Ammon's horn (tissue), 1 donor: ENCODE measurements around the gene BTNL8.

Source experiments
- DNase-seq: peaks from one replicate; pipeline ENCODE4 v3.0.0-alpha.2; 2016; ENCODE audit warnings: low spot score

BTNL8 gene

DNA sequence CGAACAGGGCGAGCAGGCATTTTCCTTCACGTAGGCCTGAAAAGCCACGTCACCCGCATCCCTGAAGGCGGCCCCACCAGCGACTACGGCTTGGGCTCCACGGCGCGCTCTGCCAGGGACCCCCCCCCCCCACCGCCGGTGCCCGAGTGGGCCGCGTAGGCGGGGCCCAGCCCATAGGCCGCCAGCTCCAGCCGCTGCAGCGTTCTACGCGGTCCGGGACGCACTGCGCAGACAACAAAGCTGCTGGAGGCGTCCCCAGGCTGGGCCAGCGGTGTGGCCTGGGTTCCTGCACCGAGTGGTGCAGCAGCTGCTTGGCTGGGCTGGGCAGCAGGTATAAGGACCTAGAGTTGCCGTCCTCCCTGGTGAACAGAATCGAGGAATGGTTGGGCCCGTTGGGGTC lies 71.4 kb downstream of the BTNL8 start:
- DNase-seq = no peak

DNA sequence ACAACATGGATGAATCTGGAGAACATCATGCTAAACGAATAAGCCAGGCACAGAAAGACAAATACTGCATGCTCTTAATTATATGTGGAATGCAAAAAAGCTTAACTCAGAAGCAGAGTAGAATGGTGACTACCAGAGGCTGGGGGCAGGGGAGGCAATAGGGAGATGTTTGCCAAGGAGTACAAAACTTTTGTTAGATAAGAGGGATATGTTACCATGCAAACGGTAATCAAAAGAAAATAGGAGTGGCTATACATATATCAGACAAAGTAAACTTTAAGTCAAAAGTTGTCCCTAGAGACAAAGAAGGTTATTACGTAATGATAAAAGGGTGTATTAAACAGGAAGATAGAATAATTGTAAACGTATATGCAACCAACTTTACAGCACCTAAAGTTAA lies 71.9 kb downstream of the BTNL8 start:
- no peak for DNase-seq

DNA sequence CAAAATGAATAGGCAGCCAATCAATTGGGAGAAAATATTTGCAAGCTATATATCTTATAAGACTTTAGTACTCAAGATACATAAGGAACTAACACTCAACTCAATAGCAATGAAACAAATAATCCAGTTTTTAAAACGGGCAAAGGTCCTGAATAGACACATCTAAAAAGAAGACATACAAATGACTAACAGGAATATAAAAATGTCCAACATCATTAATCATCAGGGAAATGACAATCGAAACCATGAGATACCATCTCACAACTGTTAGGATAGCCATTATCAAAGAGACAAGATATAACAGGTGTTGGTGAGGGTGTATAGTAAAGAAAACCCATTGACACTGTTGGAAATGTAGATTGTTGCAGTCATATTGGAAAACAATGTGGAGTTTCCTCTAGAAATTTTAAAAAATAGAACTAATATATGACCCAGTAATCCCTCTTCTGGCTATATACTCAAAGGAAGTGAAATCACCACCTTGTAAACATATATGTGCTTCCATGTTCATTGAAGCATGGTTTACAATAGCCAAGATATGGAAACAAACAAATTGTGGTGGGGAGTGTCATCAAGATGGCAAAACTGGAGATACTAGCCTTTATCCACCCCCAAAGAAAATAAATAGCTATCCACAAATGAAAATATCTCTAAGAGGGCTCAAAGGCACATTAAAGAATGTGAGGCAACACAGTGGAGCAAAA lies 75.8 kb downstream of the BTNL8 start:
- no peak for DNase-seq

DNA sequence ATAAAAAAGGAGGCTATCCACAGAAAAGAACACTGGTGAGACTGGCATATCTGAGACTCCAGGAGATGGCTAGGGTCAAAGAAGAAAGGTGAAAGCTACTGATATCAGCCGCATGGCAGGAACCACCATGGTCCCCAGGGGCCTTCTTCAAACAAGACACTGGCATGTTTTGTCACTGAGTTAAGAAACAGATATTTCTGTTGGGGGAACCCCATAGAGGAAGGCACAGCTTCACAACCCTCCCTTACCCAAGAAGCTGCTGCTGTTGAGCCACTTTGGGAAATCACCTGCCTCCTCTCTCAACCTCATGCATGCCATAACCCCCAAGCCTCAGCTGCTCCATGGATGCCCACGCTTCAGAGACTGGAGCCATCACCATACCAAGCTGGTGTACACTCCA lies 76.4 kb downstream of the BTNL8 start:
- no peak for DNase-seq

DNA sequence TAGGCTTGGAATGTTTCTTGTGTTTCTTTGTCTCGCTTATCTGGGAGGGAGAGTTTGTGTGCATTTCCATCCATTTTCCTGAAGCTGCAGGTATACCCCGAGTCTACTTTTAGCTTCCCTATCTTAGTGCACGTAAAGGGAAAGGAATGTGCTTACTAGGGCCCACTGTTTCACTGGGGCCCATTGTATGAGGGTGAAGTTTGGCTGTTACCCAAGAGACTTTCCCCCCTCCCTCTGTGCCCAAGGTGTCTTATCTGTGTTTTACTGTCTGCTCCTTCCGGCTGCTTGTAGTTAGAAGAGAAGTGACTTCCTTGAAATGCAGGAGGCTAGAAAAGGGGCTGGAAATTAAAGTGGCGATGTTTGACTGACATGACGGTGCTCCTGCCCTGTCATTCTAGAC lies 77.6 kb downstream of the BTNL8 start:
- no peak for DNase-seq

DNA sequence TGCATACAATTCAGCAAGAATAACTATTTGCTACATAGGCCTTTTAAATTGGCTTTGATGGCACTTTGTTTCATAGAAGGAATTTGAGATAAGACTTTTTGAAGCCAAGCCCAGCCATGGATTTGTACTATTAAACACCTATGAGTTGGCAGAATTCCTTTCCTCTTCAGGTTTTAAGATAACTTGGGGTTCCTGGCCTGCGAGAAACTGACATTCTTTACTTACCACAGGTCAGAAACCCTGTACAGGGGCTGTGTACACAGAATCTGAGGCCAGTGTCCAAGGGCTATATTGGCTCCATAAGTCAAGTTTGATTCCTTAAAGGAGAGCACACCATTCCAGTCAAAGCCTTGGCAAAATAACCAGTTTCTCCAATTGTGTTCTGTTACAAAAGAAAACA lies 78.9 kb downstream of the BTNL8 start:
- no peak for DNase-seq

DNA sequence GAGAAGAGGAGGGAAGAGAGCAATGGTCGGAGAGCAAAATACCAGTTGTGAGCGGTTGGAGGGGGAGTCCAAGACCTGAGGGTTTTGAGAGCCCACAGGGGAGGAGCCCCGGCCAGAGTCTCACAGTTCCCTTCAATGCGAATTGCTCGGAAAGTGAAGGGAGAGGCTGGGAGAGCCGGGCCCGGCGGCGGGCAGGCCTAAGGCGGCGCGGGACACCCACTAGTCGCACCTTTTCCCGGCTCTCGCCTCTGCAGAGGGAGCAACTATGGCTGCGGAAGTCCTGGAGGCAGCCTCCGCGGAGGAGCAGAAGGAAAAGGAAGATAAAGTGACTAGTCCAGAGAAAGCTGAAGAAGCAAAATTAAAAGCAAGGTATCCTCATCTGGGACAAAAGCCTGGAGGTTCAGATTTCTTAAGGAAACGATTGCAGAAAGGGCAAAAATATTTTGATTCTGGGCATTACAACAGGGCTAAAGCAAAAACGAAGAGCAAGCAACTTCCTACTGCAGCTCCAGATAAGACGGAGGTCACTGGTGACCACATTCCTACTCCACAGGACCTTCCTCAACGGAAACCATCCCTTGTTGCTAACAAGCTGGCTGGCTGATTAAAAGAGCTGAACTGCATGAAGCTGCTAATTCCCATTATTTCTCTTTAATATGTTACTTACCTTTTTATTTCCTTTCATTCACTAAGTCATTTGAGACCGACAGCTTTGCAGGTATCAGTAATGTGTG lies 83.2 kb downstream of the BTNL8 start:
- no peak for DNase-seq

DNA sequence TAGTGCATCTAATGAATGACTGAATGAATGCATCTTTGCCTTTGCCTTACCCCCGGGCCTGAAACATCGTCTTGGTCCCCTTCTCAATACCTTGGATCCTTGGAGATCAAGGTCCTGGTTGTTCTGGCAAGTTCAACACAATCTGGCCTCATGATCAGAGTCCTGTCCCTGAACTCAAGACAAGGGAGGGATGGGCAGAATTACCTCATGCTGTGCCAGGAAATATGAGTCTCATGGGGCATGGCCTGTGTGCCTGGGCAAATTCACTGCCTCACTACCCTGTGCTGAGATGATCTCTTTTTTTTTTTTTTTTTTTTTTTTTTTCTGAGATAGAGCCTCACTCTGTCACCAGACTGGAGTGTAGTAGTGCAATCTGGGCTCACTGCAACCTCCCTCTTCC lies 89.1 kb downstream of the BTNL8 start:
- DNase-seq = no peak

DNA sequence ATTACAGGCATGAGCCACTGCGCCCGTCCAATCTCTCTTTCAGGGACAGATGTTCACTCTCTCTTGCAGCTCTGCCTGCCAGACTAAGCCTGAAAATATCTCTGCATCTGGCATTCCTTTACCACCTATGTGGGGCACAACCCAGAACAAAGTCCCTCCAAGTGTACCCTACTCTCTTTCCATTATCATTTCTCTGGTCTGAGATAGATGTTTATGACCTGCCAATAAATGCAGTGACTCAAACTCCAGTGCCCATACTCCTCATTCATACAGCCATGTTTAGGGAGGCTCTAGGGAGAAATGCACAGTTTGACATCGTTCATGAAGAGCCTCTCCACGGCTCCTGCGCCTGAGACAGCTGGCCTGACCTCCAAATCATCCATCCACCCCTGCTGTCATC lies 89.6 kb downstream of the BTNL8 start, which contains the start of gene BTNL3:
Gene BTNL3 (plus strand): TSS at position 255 of the 400 bp plus-strand sequence. CDS start 183 bp downstream, outside the sequence.
- DNase-seq = no peak

DNA sequence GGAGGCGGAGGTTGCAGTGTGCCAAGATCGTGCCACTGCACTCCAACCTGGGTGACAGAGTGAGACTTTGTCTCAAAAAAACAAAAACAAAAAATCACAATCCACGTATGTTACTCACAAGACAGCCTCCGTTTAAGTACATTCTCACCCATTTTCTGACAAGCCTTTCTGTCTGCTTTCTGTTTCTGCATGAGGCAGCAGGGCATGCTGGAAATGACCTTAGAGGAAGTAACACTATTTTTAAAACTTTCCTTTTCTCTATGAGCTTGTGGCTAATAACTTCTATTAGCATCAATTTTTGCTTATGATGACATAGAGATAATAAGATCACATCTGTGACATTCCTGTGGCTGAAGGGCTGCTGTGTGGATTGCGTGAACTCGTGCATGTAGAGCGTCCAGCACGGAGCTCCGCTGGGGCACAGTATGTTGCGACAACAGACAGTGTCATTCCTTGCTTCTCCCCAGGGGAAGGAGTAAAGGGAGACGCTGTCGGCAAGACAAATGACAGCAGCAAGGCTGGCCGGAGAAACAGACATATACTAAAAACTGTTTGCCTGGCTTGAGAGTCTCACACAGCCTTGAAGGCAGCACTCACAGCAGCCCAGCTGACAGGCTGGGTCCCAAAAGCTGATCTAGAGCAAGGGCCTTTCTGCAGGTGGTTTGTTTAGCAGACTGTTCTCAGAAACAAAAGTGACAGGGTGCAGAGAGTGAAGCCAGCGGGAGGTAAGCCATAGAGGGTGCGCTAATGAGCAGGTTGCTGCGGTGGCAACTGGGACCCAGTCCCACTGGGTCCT lies 91.3 kb downstream of the BTNL8 start:
- no peak for DNase-seq

DNA sequence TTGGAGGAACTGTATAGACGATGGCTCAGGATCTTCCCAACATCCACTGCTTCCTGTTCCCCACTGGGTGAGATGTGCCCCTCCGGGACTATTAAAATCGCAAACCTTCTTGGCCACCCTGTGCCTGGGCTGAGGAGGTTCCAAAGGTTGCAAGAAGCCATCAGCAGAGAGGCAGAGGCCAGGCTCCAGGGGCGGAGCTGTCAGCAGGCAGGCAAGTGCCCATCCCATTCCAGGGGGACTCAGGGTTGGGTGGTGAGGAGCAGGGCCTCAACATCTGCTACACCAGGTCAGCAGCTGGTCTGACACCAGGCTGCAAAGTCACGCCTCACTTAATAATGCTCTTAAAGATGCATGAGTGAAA lies 91.9 kb downstream of the BTNL8 start:
- DNase-seq = no peak
